WTC11 (cell line): ENCODE measurements around the gene UBASH3A. TPM values are rescaled to one million over a fixed set of nuclear protein-coding genes. Genes with fewer than 3 reads are reported as not detected.

Experiments
- ATAC-seq: fragments of 200-7000 bp; cut with Tn5 transposase; 2 replicates; pipeline ENCODE4 v1.10.0; 2021; ENCODE audit warnings: mild to moderate bottlenecking, moderate library complexity
- CTCF ChIA-PET: fragments of 300-600 bp; sonication (Branson Sonifier 250); formaldehyde crosslinking; loops from one replicate; lab custom pipeline; 2021; ENCODE audit warnings: antibody characterized with exemption; lab: Charles Lee
- POLR2A ChIA-PET: fragments of 350-600 bp; sonication (Branson Sonifier 250); formaldehyde crosslinking; loops from one replicate; lab custom pipeline; 2021; ENCODE audit warnings: antibody characterized with exemption; lab: Charles Lee
- DNase-seq: peaks from one replicate; pipeline ENCODE4 v3.0.0; 2021; ENCODE audit warnings: low spot score
- H3K27ac Mint-ChIP-seq: 2 replicates; pipeline ENCODE4 v1.8.0; 2021; ENCODE audit warnings: mixed read lengths
- H3K27me3 Mint-ChIP-seq: 2 replicates; pipeline ENCODE4 v1.8.0; 2021; ENCODE audit warnings: low read depth, mild to moderate bottlenecking, moderate library complexity, mixed read lengths
- H3K36me3 Mint-ChIP-seq: 2 replicates; pipeline ENCODE4 v1.8.0; 2021; ENCODE audit warnings: mixed read lengths
- H3K4me1 Mint-ChIP-seq: 2 replicates; pipeline ENCODE4 v1.8.0; 2022; ENCODE audit warnings: mixed read lengths
- H3K4me3 Mint-ChIP-seq: 2 replicates; pipeline ENCODE4 v1.8.0; 2021; ENCODE audit warnings: mild to moderate bottlenecking, moderate library complexity, mixed read lengths
- H3K9me3 Mint-ChIP-seq: 2 replicates; pipeline ENCODE4 v1.8.0; 2021; ENCODE audit warnings: mixed read lengths
- AR ChIP-seq: fragments of 250-450 bp; sonication (Bioruptor Pico); IDR thresholded peaks from 2 replicates; pipeline ENCODE4 v1.9.0; 2021; ENCODE audit warnings: mild to moderate bottlenecking
- CTCF ChIP-seq: fragments of 200-600 bp; IDR thresholded peaks from 2 replicates; pipeline ENCODE4 v1.8.0; 2022; ENCODE audit warnings: antibody characterized with exemption
- EMX1 ChIP-seq: fragments of 250-450 bp; sonication (Bioruptor Pico); IDR thresholded peaks from 2 replicates; pipeline ENCODE4 v1.8.0; 2021; ENCODE audit warnings: mild to moderate bottlenecking
- FOXJ3 ChIP-seq: sonication (generic); formaldehyde crosslinking; IDR thresholded peaks from 2 replicates; pipeline ENCODE4 v1.9.0; 2021; ENCODE audit warnings: missing genetic modification reagents, mild to moderate bottlenecking, borderline replicate concordance
- FOXP1 ChIP-seq: sonication (generic); formaldehyde crosslinking; IDR thresholded peaks from 2 replicates; pipeline ENCODE4 v1.8.0; 2022; ENCODE audit warnings: missing genetic modification reagents, mild to moderate bottlenecking, moderate library complexity, borderline replicate concordance
- FOXP4 ChIP-seq: sonication (generic); formaldehyde crosslinking; IDR thresholded peaks from 2 replicates; pipeline ENCODE4 v1.8.0; 2022; ENCODE audit warnings: mild to moderate bottlenecking, missing genetic modification reagents
- HMGA2 ChIP-seq: fragments of 250-450 bp; sonication (Bioruptor Pico); IDR thresholded peaks from 2 replicates; pipeline ENCODE4 v1.4.0; 2021; ENCODE audit warnings: mild to moderate bottlenecking, moderate library complexity
- NFE2L1 ChIP-seq: sonication (generic); formaldehyde crosslinking; IDR thresholded peaks from 2 replicates; pipeline ENCODE4 v1.8.1; 2023; ENCODE audit warnings: missing genetic modification reagents
- NFYB ChIP-seq: sonication (generic); formaldehyde crosslinking; conservative IDR thresholded peaks from 2 replicates; pipeline ENCODE4 v1.8.0; 2022; ENCODE audit warnings: low read depth, missing genetic modification reagents
- ZBTB21 ChIP-seq: sonication (generic); formaldehyde crosslinking; IDR thresholded peaks from 2 replicates; pipeline ENCODE4 v1.8.1; 2023; ENCODE audit warnings: mild to moderate bottlenecking, missing genetic modification reagents, borderline replicate concordance
- ZNF138 ChIP-seq: sonication (generic); formaldehyde crosslinking; conservative IDR thresholded peaks from 2 replicates; pipeline ENCODE4 v1.8.1; 2022; ENCODE audit warnings: mild to moderate bottlenecking, moderate library complexity, missing genetic modification reagents
- total RNA-seq: library from RNA; stranded (reverse); gene quantifications from 3 replicates; pipeline ENCODE4 v1.2.3, GENCODE V29; 2021
- TF ChIP-seq, protein P1 (sequence below): sonication (generic); formaldehyde crosslinking; IDR thresholded peaks from 2 replicates; pipeline ENCODE4 v1.8.1; 2022; ENCODE audit warnings: low read depth, mild to moderate bottlenecking, moderate library complexity, missing genetic modification reagents, borderline replicate concordance
- TF ChIP-seq, protein P2 (sequence below): sonication (generic); formaldehyde crosslinking; IDR thresholded peaks from 2 replicates; pipeline ENCODE4 v1.8.1; 2023; ENCODE audit warnings: mild to moderate bottlenecking, missing genetic modification reagents, borderline replicate concordance

UBASH3A gene
- total RNA-seq, 1 experiment from 2014 or later, result not detected

GRCh38 chr21:42439284-42440186 lies 35.8 kb downstream of the UBASH3A start:
- TF ChIP-seq FOXP4 (CRISPR knock-in tag) (no peak), FOXP1 (no peak), EMX1 (no peak), ZNF138 (CRISPR knock-in tag) (no peak), NFYB (CRISPR knock-in tag) (no peak)
- TF ChIP-seq, protein P1, sequence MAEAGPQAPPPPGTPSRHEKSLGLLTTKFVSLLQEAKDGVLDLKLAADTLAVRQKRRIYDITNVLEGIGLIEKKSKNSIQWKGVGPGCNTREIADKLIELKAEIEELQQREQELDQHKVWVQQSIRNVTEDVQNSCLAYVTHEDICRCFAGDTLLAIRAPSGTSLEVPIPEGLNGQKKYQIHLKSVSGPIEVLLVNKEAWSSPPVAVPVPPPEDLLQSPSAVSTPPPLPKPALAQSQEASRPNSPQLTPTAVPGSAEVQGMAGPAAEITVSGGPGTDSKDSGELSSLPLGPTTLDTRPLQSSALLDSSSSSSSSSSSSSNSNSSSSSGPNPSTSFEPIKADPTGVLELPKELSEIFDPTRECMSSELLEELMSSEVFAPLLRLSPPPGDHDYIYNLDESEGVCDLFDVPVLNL (CRISPR knock-in tag), result no peak
- ChIA-PET POLR2A (no interaction called here), CTCF (no interaction called here)
- Mint-ChIP-seq H3K9me3 (peaks cover 11% of the 10 kb centered on the region), H3K4me3 (no peak overlapping the region), H3K27ac (0 out of 2 replicates have a peak overlapping the region, but pooled peaks have one; percentile 32), H3K36me3 (no peaks in the 10 kb centered on the region), H3K4me1 (no peaks in the 10 kb centered on the region), H3K27me3 (no peaks in the 10 kb centered on the region)
- DNase-seq, result no peak
- ATAC-seq, result no peak

DNA sequence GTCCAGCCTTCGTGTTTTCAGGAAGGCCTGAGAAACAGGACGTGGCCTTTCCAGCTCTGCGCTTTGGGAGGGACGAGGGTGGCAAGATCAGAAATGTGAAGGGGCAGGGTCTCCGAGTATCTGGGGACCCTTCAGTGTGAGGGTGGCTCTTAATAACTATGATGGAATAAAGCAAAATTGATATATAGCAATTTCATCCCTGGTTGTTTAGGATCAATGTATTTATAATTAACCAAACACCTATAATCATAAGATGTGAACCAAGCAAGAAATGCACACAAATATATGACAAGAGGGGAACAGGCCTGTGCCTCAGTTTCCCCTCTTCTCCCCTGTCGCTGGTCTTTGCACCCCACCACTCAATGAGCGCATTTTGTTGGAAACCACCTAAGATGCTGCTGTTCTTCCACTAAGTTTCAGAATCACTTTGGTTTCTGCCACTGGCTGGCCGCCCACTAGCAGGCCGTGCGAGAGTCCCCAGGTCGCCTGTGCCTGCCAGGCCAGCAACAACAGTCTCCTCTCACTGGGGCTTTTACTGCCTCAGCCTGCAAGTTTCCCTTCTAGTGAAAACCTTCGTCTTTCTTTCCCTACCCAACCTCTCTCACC lies 36.6 kb downstream of the UBASH3A start:
- no peaks in the 10 kb centered on the region for H3K27me3 Mint-ChIP-seq
- H3K27ac Mint-ChIP-seq, result no peak overlapping the region
- H3K36me3 Mint-ChIP-seq, result no peaks in the 10 kb centered on the region
- no peak for ATAC-seq
- H3K4me3 Mint-ChIP-seq, result no peak overlapping the region
- H3K9me3 Mint-ChIP-seq, result peaks cover 6% of the 10 kb centered on the region; the same call in 1 of the 2 replicates
- H3K4me1 Mint-ChIP-seq, result no peaks in the 10 kb centered on the region
- TF ChIP-seq HMGA2 (CRISPR knock-in tag), result no peak
- no peak for TF ChIP-seq ZBTB21 (CRISPR knock-in tag)
- TF ChIP-seq FOXJ3 (CRISPR knock-in tag), result no peak
- TF ChIP-seq CTCF, result no peak
- no peak for TF ChIP-seq NFE2L1 (CRISPR knock-in tag)
- no peak for TF ChIP-seq AR (CRISPR knock-in tag)
- no peak for TF ChIP-seq NFYB (CRISPR knock-in tag)
- no peak for TF ChIP-seq FOXP4 (CRISPR knock-in tag)
- TF ChIP-seq, protein P2, sequence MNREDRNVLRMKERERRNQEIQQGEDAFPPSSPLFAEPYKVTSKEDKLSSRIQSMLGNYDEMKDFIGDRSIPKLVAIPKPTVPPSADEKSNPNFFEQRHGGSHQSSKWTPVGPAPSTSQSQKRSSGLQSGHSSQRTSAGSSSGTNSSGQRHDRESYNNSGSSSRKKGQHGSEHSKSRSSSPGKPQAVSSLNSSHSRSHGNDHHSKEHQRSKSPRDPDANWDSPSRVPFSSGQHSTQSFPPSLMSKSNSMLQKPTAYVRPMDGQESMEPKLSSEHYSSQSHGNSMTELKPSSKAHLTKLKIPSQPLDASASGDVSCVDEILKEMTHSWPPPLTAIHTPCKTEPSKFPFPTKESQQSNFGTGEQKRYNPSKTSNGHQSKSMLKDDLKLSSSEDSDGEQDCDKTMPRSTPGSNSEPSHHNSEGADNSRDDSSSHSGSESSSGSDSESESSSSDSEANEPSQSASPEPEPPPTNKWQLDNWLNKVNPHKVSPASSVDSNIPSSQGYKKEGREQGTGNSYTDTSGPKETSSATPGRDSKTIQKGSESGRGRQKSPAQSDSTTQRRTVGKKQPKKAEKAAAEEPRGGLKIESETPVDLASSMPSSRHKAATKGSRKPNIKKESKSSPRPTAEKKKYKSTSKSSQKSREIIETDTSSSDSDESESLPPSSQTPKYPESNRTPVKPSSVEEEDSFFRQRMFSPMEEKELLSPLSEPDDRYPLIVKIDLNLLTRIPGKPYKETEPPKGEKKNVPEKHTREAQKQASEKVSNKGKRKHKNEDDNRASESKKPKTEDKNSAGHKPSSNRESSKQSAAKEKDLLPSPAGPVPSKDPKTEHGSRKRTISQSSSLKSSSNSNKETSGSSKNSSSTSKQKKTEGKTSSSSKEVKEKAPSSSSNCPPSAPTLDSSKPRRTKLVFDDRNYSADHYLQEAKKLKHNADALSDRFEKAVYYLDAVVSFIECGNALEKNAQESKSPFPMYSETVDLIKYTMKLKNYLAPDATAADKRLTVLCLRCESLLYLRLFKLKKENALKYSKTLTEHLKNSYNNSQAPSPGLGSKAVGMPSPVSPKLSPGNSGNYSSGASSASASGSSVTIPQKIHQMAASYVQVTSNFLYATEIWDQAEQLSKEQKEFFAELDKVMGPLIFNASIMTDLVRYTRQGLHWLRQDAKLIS (CRISPR knock-in tag), result no peak
- CTCF ChIA-PET, result no interaction called here
- no peak for DNase-seq
- POLR2A ChIA-PET, result no interaction called here
